Measurements from ENCODE around the gene CRTC3. TPM values are rescaled to one million over a fixed set of nuclear protein-coding genes. Genes with fewer than 3 reads are reported as not detected.

The CRTC3 gene
- total RNA-seq, 1 experiment from 2014 or later, result 35.3 TPM

GRCh38 chr15:90483012-90483307 is 46.8 kb upstream of the CRTC3 start:
- POLR2A ChIA-PET (ENCODE audit: low non-redundant PET), result no interaction called here

GRCh38 chr15:90483637-90484036 is 46.1 kb upstream of the CRTC3 start:
- POLR2A ChIA-PET (ENCODE audit: low non-redundant PET), result no interaction called here
- TF ChIP-seq, protein P1, sequence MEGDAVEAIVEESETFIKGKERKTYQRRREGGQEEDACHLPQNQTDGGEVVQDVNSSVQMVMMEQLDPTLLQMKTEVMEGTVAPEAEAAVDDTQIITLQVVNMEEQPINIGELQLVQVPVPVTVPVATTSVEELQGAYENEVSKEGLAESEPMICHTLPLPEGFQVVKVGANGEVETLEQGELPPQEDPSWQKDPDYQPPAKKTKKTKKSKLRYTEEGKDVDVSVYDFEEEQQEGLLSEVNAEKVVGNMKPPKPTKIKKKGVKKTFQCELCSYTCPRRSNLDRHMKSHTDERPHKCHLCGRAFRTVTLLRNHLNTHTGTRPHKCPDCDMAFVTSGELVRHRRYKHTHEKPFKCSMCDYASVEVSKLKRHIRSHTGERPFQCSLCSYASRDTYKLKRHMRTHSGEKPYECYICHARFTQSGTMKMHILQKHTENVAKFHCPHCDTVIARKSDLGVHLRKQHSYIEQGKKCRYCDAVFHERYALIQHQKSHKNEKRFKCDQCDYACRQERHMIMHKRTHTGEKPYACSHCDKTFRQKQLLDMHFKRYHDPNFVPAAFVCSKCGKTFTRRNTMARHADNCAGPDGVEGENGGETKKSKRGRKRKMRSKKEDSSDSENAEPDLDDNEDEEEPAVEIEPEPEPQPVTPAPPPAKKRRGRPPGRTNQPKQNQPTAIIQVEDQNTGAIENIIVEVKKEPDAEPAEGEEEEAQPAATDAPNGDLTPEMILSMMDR (conservative IDR thresholded peaks at IDR 0.05; ENCODE audit: low read depth, low read length), result no peak
- no peak for TF ChIP-seq EZH2 (IDR thresholded peaks at IDR 0.05; ENCODE audit: borderline replicate concordance, low read depth, low read length, poor library complexity, severe bottlenecking)

More at GRCh38 chr15:90483012-90483307, 46.8 kb upstream of the CRTC3 start:
- TF ChIP-seq EZH2 (IDR thresholded peaks at IDR 0.05; ENCODE audit: borderline replicate concordance, low read depth, low read length, poor library complexity, severe bottlenecking), result no peak
- TF ChIP-seq, protein P1 (conservative IDR thresholded peaks at IDR 0.05; ENCODE audit: low read depth, low read length), result no peak
- peaks cover 3% of the 10 kb centered on the region for H3K4me1 ChIP-seq (ENCODE audit: insufficient read depth, low read length, poor library complexity, severe bottlenecking)
- H3K9me3 ChIP-seq (ENCODE audit: low read depth, low read length, poor library complexity, severe bottlenecking), result no peaks in the 10 kb centered on the region
- no TSS peak for BruUV-seq (replicated peaks)
- no peak overlapping the region for H3K27ac ChIP-seq (ENCODE audit: low read depth, low read length, poor library complexity, severe bottlenecking)
- peaks cover 56% of the 10 kb centered on the region for H3K36me3 ChIP-seq (ENCODE audit: insufficient read depth, low read length, poor library complexity, severe bottlenecking)
- intact Hi-C loops (cut with micrococcal nuclease; ENCODE audit: unreplicated experiment), result no loop called here
- H3K27me3 ChIP-seq (replicated peaks; ENCODE audit: insufficient read depth, low read depth, low read length, poor library complexity), result no peaks in the 10 kb centered on the region
- CTCF ChIA-PET, result interaction anchor here (1.0 to 2.7 kb wide), 3 partner anchors 120 to 190 kb away, joined by 3 to 17 read pairs (median 11); no protein-coding TSS in a partner anchor
- no peak for DNase-seq (ENCODE audit: low spot score)
- H3K4me3 ChIP-seq (ENCODE audit: low read depth, low read length, poor library complexity, severe bottlenecking), result no peak overlapping the region

GRCh38 chr15:90487186-90487585 is 42.5 kb upstream of the CRTC3 start:
- Histone ChIP-seq H3K9me3 (ENCODE audit: low read depth, low read length, poor library complexity, severe bottlenecking) (no peaks in the 10 kb centered on the region), H3K4me3 (ENCODE audit: low read depth, low read length, poor library complexity, severe bottlenecking) (no peak overlapping the region), H3K4me1 (ENCODE audit: insufficient read depth, low read length, poor library complexity, severe bottlenecking) (no peaks in the 10 kb centered on the region), H3K27me3 (replicated peaks; ENCODE audit: insufficient read depth, low read depth, low read length, poor library complexity) (no peaks in the 10 kb centered on the region), H3K36me3 (ENCODE audit: insufficient read depth, low read length, poor library complexity, severe bottlenecking) (peaks cover 67% of the 10 kb centered on the region), H3K27ac (ENCODE audit: low read depth, low read length, poor library complexity, severe bottlenecking) (no peak overlapping the region)
- ChIA-PET POLR2A (ENCODE audit: low non-redundant PET) (no interaction called here), CTCF (no interaction called here)
- TF ChIP-seq, protein P1 (conservative IDR thresholded peaks at IDR 0.05; ENCODE audit: low read depth, low read length), result no peak
- TF ChIP-seq EZH2 (IDR thresholded peaks at IDR 0.05; ENCODE audit: borderline replicate concordance, low read depth, low read length, poor library complexity, severe bottlenecking), result no peak
- no peak for DNase-seq (ENCODE audit: low spot score)
- no TSS peak for BruUV-seq (replicated peaks)
- intact Hi-C loops (cut with micrococcal nuclease; ENCODE audit: unreplicated experiment), result loop anchor here (5.0 kb wide), 1 partner anchor 400 kb away; no protein-coding TSS in a partner anchor

More at GRCh38 chr15:90483637-90484036, 46.1 kb upstream of the CRTC3 start:
- Histone ChIP-seq H3K4me1 (ENCODE audit: insufficient read depth, low read length, poor library complexity, severe bottlenecking) (peaks cover 2% of the 10 kb centered on the region), H3K4me3 (ENCODE audit: low read depth, low read length, poor library complexity, severe bottlenecking) (no peak overlapping the region), H3K36me3 (ENCODE audit: insufficient read depth, low read length, poor library complexity, severe bottlenecking) (peaks cover 56% of the 10 kb centered on the region), H3K27me3 (replicated peaks; ENCODE audit: insufficient read depth, low read depth, low read length, poor library complexity) (no peaks in the 10 kb centered on the region), H3K9me3 (ENCODE audit: low read depth, low read length, poor library complexity, severe bottlenecking) (no peaks in the 10 kb centered on the region), H3K27ac (ENCODE audit: low read depth, low read length, poor library complexity, severe bottlenecking) (no peak overlapping the region)
- CTCF ChIA-PET, result interaction anchor here (2.7 kb wide), 1 partner anchor 121 kb away, joined by 17 read pairs; no protein-coding TSS in a partner anchor
- intact Hi-C loops (cut with micrococcal nuclease; ENCODE audit: unreplicated experiment), result no loop called here
- no TSS peak for BruUV-seq (replicated peaks)
- DNase-seq (ENCODE audit: low spot score), result no peak

Data from A673 (cell line).